Measurements from ENCODE around the gene PTPN14.
"Not testable (repeated sequence)": the region's sequence is repeated elsewhere in the genome, so short reads cannot be mapped to it uniquely, and the experiment has no call there.

Gene PTPN14

GRCh38 chr1:214513394-214513793 is 38.0 kb downstream of the PTPN14 start:
- DNase-seq (ENCODE audit: low read depth in 1 of 2, low spot score in 1 of 2) = no peak

GRCh38 chr1:214511639-214511998 is 39.8 kb downstream of the PTPN14 start:
- no peak for DNase-seq (ENCODE audit: low read depth in 1 of 2, low spot score in 1 of 2)

- no peak for DNase-seq (ENCODE audit: low read depth in 1 of 2, low spot score in 1 of 2)
Observed at GRCh38 chr1:214510914-214511638, 40.3 kb downstream of the PTPN14 start.

GRCh38 chr1:214510477-214510876 is 40.9 kb downstream of the PTPN14 start:
- DNase-seq (ENCODE audit: low read depth in 1 of 2, low spot score in 1 of 2) = no peak

GRCh38 chr1:214509622-214510021 is 41.8 kb downstream of the PTPN14 start:
- DNase-seq (ENCODE audit: low read depth in 1 of 2, low spot score in 1 of 2) = not testable (repeated sequence)

- no peak for DNase-seq (ENCODE audit: low read depth in 1 of 2, low spot score in 1 of 2)
Observed at GRCh38 chr1:214506972-214507431, 44.4 kb downstream of the PTPN14 start.

- DNase-seq (ENCODE audit: low read depth in 1 of 2, low spot score in 1 of 2) = no peak
Observed at GRCh38 chr1:214505134-214505533, 46.3 kb downstream of the PTPN14 start.

GRCh38 chr1:214504330-214504729 is 47.1 kb downstream of the PTPN14 start:
- no peak for DNase-seq (ENCODE audit: low read depth in 1 of 2, low spot score in 1 of 2)

GRCh38 chr1:214503553-214503952 is 47.8 kb downstream of the PTPN14 start:
- DNase-seq (ENCODE audit: low read depth in 1 of 2, low spot score in 1 of 2) = no peak

GRCh38 chr1:214500340-214501055 is 50.9 kb downstream of the PTPN14 start:
- DNase-seq (ENCODE audit: low read depth in 1 of 2, low spot score in 1 of 2) = no peak

- DNase-seq (ENCODE audit: low read depth in 1 of 2, low spot score in 1 of 2) = no peak
Observed at GRCh38 chr1:214499732-214500131, 51.7 kb downstream of the PTPN14 start.

GRCh38 chr1:214498021-214498420 is 53.4 kb downstream of the PTPN14 start:
- no peak for DNase-seq (ENCODE audit: low read depth in 1 of 2, low spot score in 1 of 2)

GRCh38 chr1:214496126-214496525 is 55.3 kb downstream of the PTPN14 start:
- no peak for DNase-seq (ENCODE audit: low read depth in 1 of 2, low spot score in 1 of 2)

GRCh38 chr1:214494706-214495105 is 56.7 kb downstream of the PTPN14 start:
- no peak for DNase-seq (ENCODE audit: low read depth in 1 of 2, low spot score in 1 of 2)

GRCh38 chr1:214494179-214494578 is 57.2 kb downstream of the PTPN14 start:
- DNase-seq (ENCODE audit: low read depth in 1 of 2, low spot score in 1 of 2) = not testable (repeated sequence)

- no peak for DNase-seq (ENCODE audit: low read depth in 1 of 2, low spot score in 1 of 2)
Observed at GRCh38 chr1:214493126-214493796, 58.1 kb downstream of the PTPN14 start.

GRCh38 chr1:214492401-214493075 is 58.9 kb downstream of the PTPN14 start:
- no peak for DNase-seq (ENCODE audit: low read depth in 1 of 2, low spot score in 1 of 2)

GRCh38 chr1:214491468-214492146 is 59.8 kb downstream of the PTPN14 start:
- DNase-seq (ENCODE audit: low read depth in 1 of 2, low spot score in 1 of 2) = no peak

GRCh38 chr1:214485151-214485550 is 66.3 kb downstream of the PTPN14 start:
- DNase-seq (ENCODE audit: low read depth in 1 of 2, low spot score in 1 of 2) = no peak

- DNase-seq (ENCODE audit: low read depth in 1 of 2, low spot score in 1 of 2) = not testable (repeated sequence)
Observed at GRCh38 chr1:214483180-214483579, 68.2 kb downstream of the PTPN14 start.

All from activated CD4-positive, alpha-beta T cell treated with anti-CD3 and anti-CD28 coated beads, Interleukin-2, amount 50 U/mL, for 24 hours (primary cell).